Lung microvascular endothelial cell (primary cell): ENCODE results near the gene TSNAXIP1. TPM values are rescaled to one million over a fixed set of nuclear protein-coding genes. Genes with fewer than 3 reads are reported as not detected.
A peak's percentile ranks its signal among the peaks of the same experiment; 100 is the strongest.

Source experiments
- DNase-seq, 2 donors: peaks; one replicate each; pipeline versions ENCODE4 v3.0.0 to v3.0.0-alpha.2; 2010; ENCODE audit warnings: low read depth in 2 of 2
- total RNA-seq: library from RNA; depleted of rRNA; stranded (reverse); fragments of >200 nt; gene quantifications from 2 replicates; pipeline ENCODE4 v1.2.1, GENCODE V29; 2014

Gene TSNAXIP1
- total RNA-seq: 0.22 and 0.40 TPM in 2 replicates

- peak; percentile 99 for DNase-seq
Observed at GRCh38 chr16:67806428-67807147, at the start of gene TSNAXIP1, which contains the start of gene RANBP10. TSS of gene TSNAXIP1 (plus strand) at chr16:67806889. CDS start at chr16:67807150, 261 bp downstream. TSS of gene RANBP10 (minus strand) at chr16:67806560. CDS start at chr16:67806536, 24 bp downstream.

- DNase-seq: no peak
Observed at GRCh38 chr16:67758006-67758405, 48.7 kb upstream of the TSNAXIP1 start.

- DNase-seq: no peak
Observed at GRCh38 chr16:67758966-67759365, 47.7 kb upstream of the TSNAXIP1 start.

DNA sequence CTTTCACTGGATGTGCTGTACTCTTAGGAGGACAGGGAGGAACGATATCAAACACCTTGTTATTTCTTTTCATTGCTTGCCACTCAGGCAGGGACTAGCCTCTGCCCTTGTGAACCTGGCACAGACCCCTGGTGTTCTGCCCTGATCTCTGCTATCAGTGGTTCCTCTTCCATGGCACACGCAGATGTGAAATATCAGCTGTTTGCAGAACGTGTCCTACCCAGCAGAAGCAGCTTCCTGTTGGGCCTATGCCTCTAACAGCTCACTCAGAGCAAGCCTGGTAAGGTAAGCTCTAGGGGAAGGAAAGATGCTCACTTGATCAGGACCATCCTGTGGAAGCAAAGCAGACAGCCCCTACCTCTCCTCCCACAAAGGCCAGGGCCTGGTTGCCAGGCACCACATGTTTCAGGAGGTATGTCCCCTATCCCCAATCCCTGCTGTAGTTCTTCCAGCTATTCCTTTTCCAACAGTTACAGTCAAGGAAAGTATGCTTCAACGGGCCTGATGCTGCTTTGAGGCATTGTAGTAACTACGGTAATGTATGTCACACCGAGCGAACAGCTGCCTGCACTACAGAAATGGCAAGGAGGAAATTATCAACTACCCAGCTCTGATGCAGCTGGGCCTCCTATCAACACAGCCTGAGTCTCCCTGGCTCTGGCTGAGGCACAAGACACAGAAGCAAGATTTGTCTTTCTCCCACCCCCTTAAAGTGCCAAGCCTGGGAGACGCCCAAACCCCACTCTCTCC lies 46.3 kb upstream of the TSNAXIP1 start:
- DNase-seq: no peak

GRCh38 chr16:67760956-67761230 lies 45.8 kb upstream of the TSNAXIP1 start:
- DNase-seq: no peak

DNA sequence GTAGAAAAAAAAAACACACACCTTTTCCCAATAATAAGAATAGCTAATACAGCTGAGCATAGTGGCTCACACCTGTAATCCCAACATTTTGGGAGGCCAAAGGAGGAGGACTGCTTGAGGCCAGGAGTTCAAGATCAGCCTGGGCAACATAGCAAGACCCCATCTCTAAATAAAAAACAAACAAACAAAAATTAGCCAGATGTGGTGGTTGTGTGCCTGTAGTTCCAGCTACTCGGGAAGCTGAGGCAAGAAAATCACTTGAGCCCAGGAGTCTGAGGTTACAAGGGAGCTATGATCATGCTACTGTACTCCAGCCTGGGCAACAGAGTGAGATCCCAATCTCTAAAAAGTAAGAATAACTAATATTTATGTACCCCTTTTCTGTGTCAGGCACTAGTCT lies 44.8 kb upstream of the TSNAXIP1 start:
- no peak for DNase-seq

DNA sequence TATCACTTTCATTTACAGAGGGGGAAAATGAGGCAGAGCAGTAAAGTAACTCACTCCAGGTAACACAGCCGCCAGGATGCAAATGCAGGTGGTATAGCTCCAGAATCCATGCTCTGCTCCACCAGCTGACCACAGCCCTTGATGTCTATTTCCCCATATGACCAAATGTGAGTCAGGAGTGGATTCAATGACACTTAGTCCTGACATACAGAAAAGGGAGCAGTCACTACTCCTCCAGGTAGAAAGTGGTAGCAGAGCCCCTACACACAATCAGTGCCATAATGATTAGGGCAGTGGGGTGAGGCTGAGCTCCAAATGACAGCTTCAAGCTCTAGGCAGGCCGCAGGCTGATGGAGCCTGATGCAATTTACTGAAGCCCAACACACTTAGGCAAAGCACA lies 44.3 kb upstream of the TSNAXIP1 start:
- no peak for DNase-seq

GRCh38 chr16:67763066-67763465 lies 43.6 kb upstream of the TSNAXIP1 start:
- DNase-seq: no peak

DNA sequence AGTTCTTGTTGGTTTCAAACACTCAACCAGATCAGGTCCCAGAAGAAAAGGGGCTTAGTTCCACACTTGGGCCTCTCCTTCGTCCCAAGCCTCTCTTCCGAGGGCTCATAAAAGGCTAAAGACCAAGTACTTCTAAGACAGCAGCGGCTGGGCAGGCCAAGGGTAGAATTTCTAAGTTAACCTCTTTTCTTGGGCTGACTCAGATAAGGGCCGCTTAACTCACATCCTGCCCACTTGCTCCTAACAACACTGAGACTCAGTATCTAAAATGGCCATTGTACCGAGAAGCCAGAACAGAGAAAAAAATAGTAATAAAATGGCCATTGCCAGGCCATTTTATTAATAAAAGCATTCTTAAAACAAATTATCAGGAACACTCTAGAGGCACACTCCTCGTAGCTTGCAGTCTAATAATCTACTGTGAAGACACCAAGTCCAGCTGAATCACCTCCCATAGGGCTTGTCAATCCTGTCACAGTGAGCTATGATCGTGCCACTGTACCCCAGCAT lies 42.5 kb upstream of the TSNAXIP1 start:
- peak in 1 of 2 donors; percentile 22 for DNase-seq

DNA sequence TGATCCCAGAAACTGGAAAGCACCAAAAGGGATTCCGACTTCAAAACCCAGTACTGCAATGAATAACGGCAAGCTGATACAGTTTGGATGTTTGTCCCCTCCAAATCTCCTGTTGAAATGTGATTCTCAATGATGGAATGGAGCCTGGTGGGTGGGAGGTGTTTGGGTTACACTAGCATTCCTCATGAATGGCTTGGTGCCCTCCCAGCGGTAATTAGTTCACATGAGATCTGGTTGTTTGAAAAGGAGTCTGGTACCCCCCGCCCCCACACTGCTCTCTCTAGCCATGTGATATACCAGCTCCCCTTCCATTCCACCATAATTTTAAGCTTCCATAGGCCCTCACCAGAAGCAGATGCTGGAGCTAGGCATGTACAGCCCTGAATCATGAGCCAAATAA lies 40.4 kb upstream of the TSNAXIP1 start:
- DNase-seq: no peak

DNA sequence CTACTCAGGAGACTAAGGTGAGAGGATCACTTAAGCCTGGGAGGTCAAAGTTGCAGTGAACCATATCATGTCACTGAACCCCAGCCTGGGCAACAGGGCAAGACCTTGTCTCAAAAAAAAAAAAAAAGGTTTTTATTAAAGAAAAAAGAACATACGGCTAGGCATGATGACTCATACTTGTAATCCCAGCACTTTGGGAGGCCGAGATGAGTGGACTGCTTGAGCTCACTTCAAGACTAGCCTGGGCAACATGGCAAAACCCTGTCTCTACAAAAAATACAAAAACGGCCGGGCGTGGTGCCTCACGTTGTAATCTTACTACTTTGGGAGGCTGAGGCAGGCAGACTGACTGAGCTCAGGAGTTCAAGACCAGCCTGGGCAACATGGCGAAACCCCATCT lies 38.7 kb upstream of the TSNAXIP1 start:
- DNase-seq: peak in 1 of 2 donors; percentile 77

GRCh38 chr16:67770346-67770991 lies 36.2 kb upstream of the TSNAXIP1 start:
- peak; percentile 14 to 82 for DNase-seq

DNA sequence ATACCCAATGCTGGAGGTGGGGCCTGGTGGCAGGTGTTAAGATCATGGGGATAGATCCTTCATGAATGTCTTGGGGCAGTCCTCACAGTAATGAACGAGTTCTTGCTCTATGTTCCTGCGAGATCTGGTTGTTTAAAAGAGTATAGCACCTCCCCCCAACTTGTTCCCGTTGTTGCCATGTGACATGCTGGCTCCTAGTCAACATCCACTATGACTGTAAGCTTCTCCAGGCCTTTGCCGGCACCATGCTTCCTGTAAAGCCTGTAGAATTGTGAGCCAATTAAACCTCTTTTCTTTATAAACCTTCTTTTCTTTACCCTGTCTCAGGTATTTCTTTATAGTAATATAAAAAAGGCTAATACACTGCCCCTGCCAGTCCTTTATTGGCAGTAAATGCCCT lies 33.6 kb upstream of the TSNAXIP1 start:
- DNase-seq: peak; percentile 81 to 91

DNA sequence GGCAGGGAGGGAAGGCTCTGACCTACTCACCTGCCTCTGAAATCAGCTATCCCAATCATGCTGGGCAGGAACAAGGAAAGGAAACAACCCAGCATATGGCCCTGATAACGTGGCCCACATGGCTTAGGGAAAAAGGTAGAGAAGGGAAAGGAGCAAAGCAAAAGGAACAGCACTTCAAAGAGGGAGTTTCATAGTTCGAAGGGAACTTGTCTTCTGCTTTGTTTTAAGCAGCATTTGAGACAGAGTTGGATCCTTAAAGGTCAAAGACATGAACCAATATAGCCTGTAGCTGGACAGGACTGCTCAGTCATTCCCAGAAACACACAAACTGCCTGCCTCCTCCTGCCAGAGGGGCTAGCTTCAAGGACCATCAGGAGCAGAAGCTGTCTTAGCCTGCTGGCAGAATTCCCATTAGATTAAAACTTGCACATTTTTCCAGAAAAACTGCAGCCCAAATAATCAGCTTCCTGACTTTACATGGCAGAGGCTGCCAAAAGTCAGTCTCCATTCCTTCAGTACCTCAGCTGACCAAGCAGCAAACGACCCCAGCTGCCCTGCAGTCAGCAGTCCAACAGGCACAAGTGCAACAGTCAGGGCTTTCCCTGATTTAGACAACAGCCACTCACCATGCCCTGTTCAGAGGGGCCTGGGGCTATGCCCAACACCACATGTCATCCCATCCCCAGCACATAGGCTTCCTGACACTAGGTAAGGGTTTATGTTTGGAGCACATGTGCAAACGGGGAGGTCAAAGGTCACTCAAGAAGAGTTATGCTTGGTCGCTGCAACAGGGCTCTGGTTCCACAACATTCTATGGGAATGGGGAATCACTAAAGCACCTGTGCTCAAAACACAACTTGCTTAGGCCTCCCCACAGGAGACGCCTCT lies 32.9 kb upstream of the TSNAXIP1 start:
- DNase-seq: peak; percentile 45 to 75

- no peak for DNase-seq
Observed at GRCh38 chr16:67774457-67774853, 32.2 kb upstream of the TSNAXIP1 start.

GRCh38 chr16:67775273-67775672 lies 31.4 kb upstream of the TSNAXIP1 start:
- no peak for DNase-seq

DNA sequence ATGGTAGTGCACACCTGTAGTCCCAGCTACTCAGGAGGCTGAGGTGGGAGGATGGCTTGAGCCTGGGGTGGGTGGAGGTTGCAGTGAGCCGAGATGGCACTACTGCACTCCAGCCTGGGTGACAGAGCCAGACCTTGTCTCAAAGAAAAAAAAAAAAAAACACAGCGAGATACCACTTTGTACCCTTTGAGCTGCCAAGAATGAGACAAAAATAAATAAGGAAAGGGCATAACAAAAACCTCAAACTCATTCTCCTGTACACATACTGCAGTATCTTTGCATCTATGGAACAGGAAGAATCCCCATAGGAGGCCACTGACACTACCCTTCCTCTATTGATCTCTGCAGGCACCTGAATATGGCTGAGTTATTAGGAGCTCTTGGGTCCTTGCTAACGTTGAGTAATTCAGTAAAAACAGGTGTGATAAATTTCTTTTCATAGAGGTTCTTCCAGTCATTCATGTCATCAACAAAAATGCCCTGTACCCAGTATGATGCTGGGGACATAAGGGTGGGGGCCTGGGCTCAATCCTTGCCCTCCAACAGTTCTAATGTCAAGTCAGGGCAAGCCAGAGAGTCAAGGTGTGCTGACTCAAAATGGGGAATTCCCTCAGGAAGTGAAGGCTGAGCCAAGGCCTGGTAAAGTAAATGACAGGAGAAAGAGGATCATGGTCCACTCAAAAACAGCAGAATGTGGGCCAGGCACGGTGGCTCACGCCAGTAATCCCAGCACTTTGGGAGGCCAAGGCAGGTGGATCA lies 27.3 kb upstream of the TSNAXIP1 start:
- DNase-seq: peak in 1 of 2 donors; percentile 14

- DNase-seq: no peak
Observed at GRCh38 chr16:67780847-67781564, 25.7 kb upstream of the TSNAXIP1 start.

DNA sequence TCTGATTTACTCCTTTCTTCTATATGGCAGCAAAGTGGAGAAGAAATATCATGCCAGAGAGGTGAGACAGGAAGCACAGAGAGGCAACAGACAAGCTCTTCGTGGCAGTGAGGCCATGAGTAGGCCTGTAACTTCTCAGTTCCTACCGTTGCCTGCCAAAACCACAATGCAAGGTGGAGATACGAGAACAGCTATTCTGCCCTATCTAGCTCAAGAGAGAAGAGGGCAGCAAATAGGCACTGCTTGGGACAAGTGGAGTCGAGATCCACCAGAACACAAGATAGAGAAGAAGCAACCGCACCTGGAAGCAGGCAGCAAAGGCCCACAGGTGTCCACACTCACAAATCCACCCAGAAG lies 25.1 kb upstream of the TSNAXIP1 start:
- no peak for DNase-seq
